Neuronal stem cell (in vitro differentiated cells): ENCODE measurements around the gene FRMD5.

Experiments used
- DNase-seq: peaks from one replicate; pipeline ENCODE4 v3.0.0-alpha.2; 2013; ENCODE audit warnings: low spot score
- H2AFZ ChIP-seq: one replicate; pipeline ENCODE4 v1.6.1; 2013; ENCODE audit warnings: mild to moderate bottlenecking, low read length, inconsistent platforms
- H2AK5ac ChIP-seq: 2 replicates; pipeline ENCODE4 v1.6.1; 2013; ENCODE audit warnings: low read depth, mild to moderate bottlenecking, inconsistent platforms, low read length, moderate library complexity, mixed read lengths
- H2BK120ac ChIP-seq: 2 replicates; pipeline ENCODE4 v1.6.1; 2013; ENCODE audit warnings: low read depth, mild to moderate bottlenecking, inconsistent platforms, low read length, moderate library complexity, mixed read lengths
- H2BK12ac ChIP-seq: one replicate; pipeline ENCODE4 v1.6.1; 2013; ENCODE audit warnings: low read length, inconsistent platforms
- H2BK15ac ChIP-seq: 2 replicates; pipeline ENCODE4 v1.6.1; 2013; ENCODE audit warnings: mild to moderate bottlenecking, low read length, inconsistent platforms, mixed read lengths
- H2BK5ac ChIP-seq: one replicate; pipeline ENCODE4 v1.6.1; 2013; ENCODE audit warnings: inconsistent platforms, mild to moderate bottlenecking, low read length, moderate library complexity
- H3K14ac ChIP-seq: one replicate; pipeline ENCODE4 v1.6.1; 2013; ENCODE audit warnings: low read length, inconsistent platforms
- H3K18ac ChIP-seq: 2 replicates; pipeline ENCODE4 v1.6.1; 2013; ENCODE audit warnings: low read length, inconsistent platforms
- H3K23ac ChIP-seq: 2 replicates; pipeline ENCODE4 v1.6.1; 2013; ENCODE audit warnings: low read depth, mild to moderate bottlenecking, mixed read lengths, low read length, inconsistent platforms; ENCODE audit not compliant: poor library complexity
- H3K27ac ChIP-seq: replicated peaks from 3 replicates; pipeline ENCODE4 v1.5.1; 2013; ENCODE audit warnings: low read length, inconsistent platforms
- H3K27me3 ChIP-seq, 3 experiments: 2 replicates each; pipeline ENCODE4 v1.6.1; 2013; ENCODE audit warnings: low read length in 3 of 3, mild to moderate bottlenecking in 2 of 3, inconsistent platforms in 1 of 3, low read depth in 1 of 3, mixed read lengths in 1 of 3, moderate library complexity in 1 of 3; ENCODE audit not compliant: control insufficient read depth in 3 of 3, insufficient read depth in 3 of 3
- H3K36me3 ChIP-seq, 2 donors: replicated peaks in 1 of 2; 2 replicates each; pipeline ENCODE4 v1.6.1; 2013; ENCODE audit warnings: low read length in 2 of 2; ENCODE audit not compliant: control insufficient read depth in 2 of 2, insufficient read depth in 2 of 2
- H3K4ac ChIP-seq: 2 replicates; pipeline ENCODE4 v1.6.1; 2013; ENCODE audit warnings: inconsistent platforms, mild to moderate bottlenecking, low read length, moderate library complexity
- H3K4me1 ChIP-seq, 2 donors: 1 replicate in 1 of 2; 2 replicates in 1 of 2; pipeline ENCODE4 v1.6.1; 2013; ENCODE audit warnings: low read length in 2 of 2, low read depth in 1 of 2; ENCODE audit not compliant: control insufficient read depth in 2 of 2, insufficient read depth in 1 of 2
- H3K4me2 ChIP-seq: one replicate; pipeline ENCODE4 v1.6.1; 2013; ENCODE audit warnings: mild to moderate bottlenecking, low read length, inconsistent platforms; ENCODE audit not compliant: insufficient read depth, poor library complexity, severe bottlenecking
- H3K4me3 ChIP-seq, 2 donors: 2 replicates each; pipeline ENCODE4 v1.5.1; 2013; ENCODE audit warnings: low read length in 2 of 2, mild to moderate bottlenecking in 2 of 2, inconsistent platforms in 1 of 2, moderate library complexity in 1 of 2
- H3K79me1 ChIP-seq: one replicate; pipeline ENCODE4 v1.6.1; 2013; ENCODE audit warnings: low read depth, mild to moderate bottlenecking, inconsistent platforms, low read length, moderate library complexity
- H3K9ac ChIP-seq: one replicate; pipeline ENCODE4 v1.6.1; 2013; ENCODE audit warnings: mild to moderate bottlenecking, low read depth, low read length, inconsistent platforms; ENCODE audit not compliant: poor library complexity
- H3K9me3 ChIP-seq, 2 donors: replicated peaks in 1 of 2; 2 replicates each; pipeline versions ENCODE3 to v1.6.1; 2013; ENCODE audit warnings: low read length in 2 of 2, mild to moderate bottlenecking in 2 of 2, inconsistent platforms in 1 of 2, low read depth in 1 of 2, mixed read lengths in 1 of 2, moderate library complexity in 1 of 2; ENCODE audit not compliant: control insufficient read depth in 2 of 2, insufficient read depth in 1 of 2
- H4K8ac ChIP-seq: one replicate; pipeline ENCODE4 v1.6.1; 2013; ENCODE audit warnings: low read depth, mild to moderate bottlenecking, inconsistent platforms, low read length, moderate library complexity
- H4K91ac ChIP-seq: one replicate; pipeline ENCODE4 v1.6.1; 2013; ENCODE audit warnings: low read length, low read depth, mild to moderate bottlenecking, inconsistent platforms; ENCODE audit not compliant: poor library complexity
- WGBS, 2 donors: extraction: QIAGEN DNeasy Blood & Tissue Kit; methylation state at CpG; one replicate each; pipeline ENCODE4 v1.1.7; 2013; ENCODE audit warnings: missing lambda C conversion rate in 2 of 2, mixed read lengths in 1 of 2; ENCODE audit not compliant: insufficient read length in 2 of 2, insufficient replicate concordance in 1 of 2; ENCODE audit errors: extremely low coverage in 2 of 2; 5-methylcytosine and 5-hydroxymethylcytosine counted together

The FRMD5 gene

GRCh38 chr15:44159492-44159891 is 35.6 kb downstream of the FRMD5 start:
- H2AK5ac ChIP-seq, result no peak overlapping the region
- no peak overlapping the region for H3K4ac ChIP-seq
- H2BK12ac ChIP-seq, result no peak overlapping the region
- no peak overlapping the region for H3K14ac ChIP-seq
- no peak overlapping the region for H3K4me3 ChIP-seq
- H2BK15ac ChIP-seq, result no peak overlapping the region
- H3K27me3 ChIP-seq, result no peaks in the 10 kb centered on the region
- H2BK5ac ChIP-seq, result no peak overlapping the region
- no peak overlapping the region for H3K27ac ChIP-seq
- H3K9ac ChIP-seq, result no peak overlapping the region
- no peak for DNase-seq
- H2AFZ ChIP-seq, result no peak overlapping the region
- no peak overlapping the region for H3K4me2 ChIP-seq
- H3K4me1 ChIP-seq, result no peaks in the 10 kb centered on the region
- no peaks in the 10 kb centered on the region for H3K9me3 ChIP-seq
- H3K79me1 ChIP-seq, result no peaks in the 10 kb centered on the region
- no peak overlapping the region for H3K23ac ChIP-seq
- H4K8ac ChIP-seq, result no peak overlapping the region
- no peak overlapping the region for H4K91ac ChIP-seq
- no peak overlapping the region for H2BK120ac ChIP-seq
- H3K18ac ChIP-seq, result no peak overlapping the region
- H3K36me3 ChIP-seq, result no peaks in the 10 kb centered on the region

GRCh38 chr15:44158111-44158510 is 37.0 kb downstream of the FRMD5 start:
- Histone ChIP-seq H3K36me3 (no peaks in the 10 kb centered on the region), H2BK15ac (no peak overlapping the region), H2BK120ac (no peak overlapping the region), H3K18ac (no peak overlapping the region), H3K14ac (no peak overlapping the region), H3K79me1 (no peaks in the 10 kb centered on the region), H3K4me2 (no peak overlapping the region), H3K4me1 (no peaks in the 10 kb centered on the region), H3K4me3 (no peak overlapping the region), H2AFZ (no peak overlapping the region), H2BK12ac (no peak overlapping the region), H4K8ac (no peak overlapping the region), H3K23ac (no peak overlapping the region), H2BK5ac (no peak overlapping the region), H3K9me3 (no peaks in the 10 kb centered on the region), H3K27me3 (no peaks in the 10 kb centered on the region), H3K4ac (no peak overlapping the region), H2AK5ac (no peak overlapping the region), H4K91ac (no peak overlapping the region), H3K27ac (no peak overlapping the region), H3K9ac (no peak overlapping the region)
- no peak for DNase-seq

GRCh38 chr15:44157679-44158078 is 37.4 kb downstream of the FRMD5 start:
- Histone ChIP-seq H3K36me3 (no peaks in the 10 kb centered on the region), H3K4me2 (no peak overlapping the region), H3K27ac (no peak overlapping the region), H4K91ac (no peak overlapping the region), H2AK5ac (no peak overlapping the region), H3K4me1 (no peaks in the 10 kb centered on the region), H2AFZ (no peak overlapping the region), H4K8ac (no peak overlapping the region), H2BK120ac (no peak overlapping the region), H2BK5ac (no peak overlapping the region), H3K23ac (no peak overlapping the region), H2BK12ac (no peak overlapping the region), H2BK15ac (no peak overlapping the region), H3K9me3 (no peaks in the 10 kb centered on the region), H3K79me1 (no peaks in the 10 kb centered on the region), H3K27me3 (no peaks in the 10 kb centered on the region), H3K4me3 (no peak overlapping the region), H3K14ac (no peak overlapping the region), H3K9ac (no peak overlapping the region), H3K18ac (no peak overlapping the region), H3K4ac (no peak overlapping the region)
- no peak for DNase-seq
- WGBS, 2 donors, result no CpG with 5 or more reads among the region's 1 CpG

GRCh38 chr15:44153352-44153751 is 41.7 kb downstream of the FRMD5 start:
- Histone ChIP-seq H3K4me2 (no peak overlapping the region), H2BK15ac (no peak overlapping the region), H3K9ac (no peak overlapping the region), H4K91ac (no peak overlapping the region), H3K4me1 (no peaks in the 10 kb centered on the region), H2AFZ (no peak overlapping the region), H3K14ac (no peak overlapping the region), H2BK5ac (no peak overlapping the region), H3K79me1 (no peaks in the 10 kb centered on the region), H3K23ac (no peak overlapping the region), H3K27ac (no peak overlapping the region), H3K4me3 (no peak overlapping the region), H3K36me3 (no peaks in the 10 kb centered on the region), H2AK5ac (no peak overlapping the region), H2BK12ac (no peak overlapping the region), H2BK120ac (no peak overlapping the region), H3K4ac (no peak overlapping the region), H4K8ac (no peak overlapping the region), H3K18ac (no peak overlapping the region), H3K9me3 (no peaks in the 10 kb centered on the region), H3K27me3 (no peaks in the 10 kb centered on the region)
- DNase-seq, result no peak
- 100% methylated on average over 1 of the region's 4 CpGs; no CpG with 5 or more reads in 1 of the 2 donors for WGBS, 2 donors
